ENCODE results near the gene WBP2. TPM values are rescaled to one million over a fixed set of nuclear protein-coding genes. Genes with fewer than 3 reads are reported as not detected.

The WBP2 gene
- total and polyA plus RNA-seq, 2 of the 13 experiments (the other 11 are each of a cell fraction or from before 2014, with no cell fraction given): 29.2 to 29.5 TPM

DNA sequence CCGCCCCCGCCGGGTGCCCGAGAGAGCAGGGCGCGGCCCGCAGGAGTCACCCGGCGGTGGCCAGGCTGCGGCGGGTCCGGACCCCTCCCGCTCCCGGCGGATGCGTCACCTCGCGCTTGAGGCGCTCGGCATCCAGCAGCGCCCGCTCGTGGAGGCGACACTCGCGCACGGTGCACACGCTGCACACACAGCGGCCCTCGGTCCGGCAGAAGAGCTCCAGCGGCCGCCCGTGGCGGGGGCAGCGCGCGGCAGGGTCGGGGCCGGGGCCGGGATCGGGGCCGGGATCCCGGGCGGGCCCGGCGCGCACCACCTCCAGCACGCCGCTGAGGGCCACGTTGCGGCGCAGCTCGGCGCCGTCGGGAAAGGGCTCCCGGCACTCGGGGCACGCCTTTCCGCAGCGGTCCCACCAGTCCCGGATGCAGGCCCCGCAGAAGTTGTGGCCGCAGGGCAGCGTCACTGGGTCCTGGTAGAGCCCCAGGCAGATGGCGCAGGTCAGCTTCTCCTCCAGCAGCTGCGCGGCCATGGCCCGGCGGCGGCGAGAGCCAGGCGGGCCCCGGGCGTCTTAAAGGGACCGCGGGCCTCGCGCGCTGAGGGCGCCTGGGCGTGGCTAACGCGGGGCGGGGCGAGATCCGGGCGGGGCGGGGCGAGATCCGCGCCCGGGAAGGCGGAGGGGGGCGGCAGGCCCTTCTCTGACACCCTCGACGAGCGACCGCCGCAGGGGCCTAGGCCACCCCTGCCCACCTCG lies 41.5 kb upstream of the WBP2 start, which contains the start of gene TRIM65:
TSS of gene TRIM65 (minus strand) at position 537 of the 745 bp plus-strand sequence. CDS start at position 523, 14 bp downstream.
- WGBS (ENCODE audit: low lambda C conversion rate): 8% methylated on average over 35 of the region's 102 CpGs
- no peaks in the 10 kb centered on the region for H3K27me3 ChIP-seq (ENCODE audit: control insufficient read depth in 1 of 2, insufficient read depth in 2 of 2, low read length in 2 of 2)
- H3K36me3 ChIP-seq (replicated peaks in 1 of 2; ENCODE audit: control insufficient read depth in 1 of 2, insufficient read depth in 2 of 2, low read length in 2 of 2): peaks cover 22 to 39% of the 10 kb centered on the region in 2 experiments
- BruUV-seq (replicated peaks): no TSS peak
- peak; percentile 18 for ATAC-seq
- POLR2A ChIA-PET: interaction anchor here (0.5 to 12.9 kb wide), 21 partner anchors 9 to 368 kb away, joined by 3 to 423 read pairs (median 4); partner anchors contain the start of genes ACOX1, MRPL38, TRIM47 and UBALD2
- peak within 1 kb of the TSS; percentile 91 for H3K4me2 ChIP-seq (ENCODE audit: low read depth, low read length)
- H4K20me1 ChIP-seq (ENCODE audit: insufficient read depth, low read length): no peaks in the 10 kb centered on the region
- H3K4me3 ChIP-seq (replicated peaks in 1 of 3; ENCODE audit: insufficient read depth in 1 of 3, low read depth in 2 of 3, low read length in 3 of 3): peak within 1 kb of the TSS; percentile 68 to 83 (median 75)
- H2AFZ ChIP-seq (ENCODE audit: low read length): no peak within 1 kb of the TSS
- CTCF ChIA-PET (ENCODE audit: low intra/inter-chr PET ratio, low total read pairs): interaction anchor here (0.8 to 1.0 kb wide), 2 partner anchors 20 to 109 kb away, joined by 3 read pairs; no protein-coding TSS in a partner anchor
- H3K9me3 ChIP-seq (ENCODE audit: low read length): no peaks in the 10 kb centered on the region
- FAIRE-seq: no peak
- intact Hi-C loops (cut with micrococcal nuclease; ENCODE audit: unreplicated experiment): no loop called here
- H3K4me1 ChIP-seq (ENCODE audit: insufficient read depth, low read length): peaks cover 46% of the 10 kb centered on the region
- peak; percentile 56 for DNase-seq (ENCODE audit: low spot score)
- in situ Hi-C loops (cut with HindIII; ENCODE audit: extremely low pct_ligation_motif_present, low pct_unique_long_range_greater_than_20kb): no loop called here
- H3K79me2 ChIP-seq (ENCODE audit: insufficient read depth, low read length): peaks cover 10% of the 10 kb centered on the region
- peak within 1 kb of the TSS; percentile 79 for H3K27ac ChIP-seq (ENCODE audit: extremely low read length, insufficient read depth, low read length)
- peak within 1 kb of the TSS; percentile 84 for H3K9ac ChIP-seq (ENCODE audit: insufficient read depth, low read depth, low read length)
- TF ChIP-seq ZFAT (CRISPR knock-in tag; conservative IDR thresholded peaks at IDR 0.05) (no peak), SIN3B (IDR thresholded peaks at IDR 0.05; ENCODE audit: low read length) (0 out of 2 replicates have a peak, but pooled peaks have one; percentile 36), ZNF446 (CRISPR knock-in tag; IDR thresholded peaks at IDR 0.05) (peak; percentile 92), HCFC1 (IDR thresholded peaks at IDR 0.05; ENCODE audit: low read depth, low read length) (no peak), REXO4 (CRISPR knock-in tag; IDR thresholded peaks at IDR 0.05; ENCODE audit: borderline replicate concordance) (no peak), ZNF337 (CRISPR knock-in tag; IDR thresholded peaks at IDR 0.05; ENCODE audit: borderline replicate concordance, low read depth) (no peak; the same call in 1 of the 2 replicates), ZNF614 (CRISPR knock-in tag; IDR thresholded peaks at IDR 0.05; ENCODE audit: borderline replicate concordance) (no peak; the same call in 1 of the 2 replicates), KDM6A (CRISPR knock-in tag; IDR thresholded peaks at IDR 0.05; ENCODE audit: low read depth) (no peak), HOXA9 (CRISPR knock-in tag; IDR thresholded peaks at IDR 0.05; ENCODE audit: borderline replicate concordance) (peak; percentile 84; the same call in 1 of the 2 replicates), ZNF883 (CRISPR knock-in tag; IDR thresholded peaks at IDR 0.05; ENCODE audit: not compliant biosample characterization) (peak; percentile 77), SP4 (CRISPR knock-in tag; IDR thresholded peaks at IDR 0.05) (peak; percentile 81), MED8 (CRISPR knock-in tag; IDR thresholded peaks at IDR 0.05; ENCODE audit: insufficient replicate concordance) (no peak), ZFP37 (CRISPR knock-in tag; IDR thresholded peaks at IDR 0.05; ENCODE audit: borderline replicate concordance) (no peak; the same call in 1 of the 2 replicates), ADNP (CRISPR knock-in tag; IDR thresholded peaks at IDR 0.05) (0 out of 2 replicates have a peak, but pooled peaks have one; percentile 23), IRX3 (CRISPR knock-in tag; IDR thresholded peaks at IDR 0.05; ENCODE audit: borderline replicate concordance, low read depth) (peak; percentile 84; the same call in 1 of the 2 replicates), SRY (CRISPR knock-in tag; IDR thresholded peaks at IDR 0.05) (peak; percentile 91; the same call in 1 of the 2 replicates), EHMT2 (IDR thresholded peaks at IDR 0.05; ENCODE audit: borderline replicate concordance, low read depth, low read length) (no peak)
- TF ChIP-seq, protein P1, sequence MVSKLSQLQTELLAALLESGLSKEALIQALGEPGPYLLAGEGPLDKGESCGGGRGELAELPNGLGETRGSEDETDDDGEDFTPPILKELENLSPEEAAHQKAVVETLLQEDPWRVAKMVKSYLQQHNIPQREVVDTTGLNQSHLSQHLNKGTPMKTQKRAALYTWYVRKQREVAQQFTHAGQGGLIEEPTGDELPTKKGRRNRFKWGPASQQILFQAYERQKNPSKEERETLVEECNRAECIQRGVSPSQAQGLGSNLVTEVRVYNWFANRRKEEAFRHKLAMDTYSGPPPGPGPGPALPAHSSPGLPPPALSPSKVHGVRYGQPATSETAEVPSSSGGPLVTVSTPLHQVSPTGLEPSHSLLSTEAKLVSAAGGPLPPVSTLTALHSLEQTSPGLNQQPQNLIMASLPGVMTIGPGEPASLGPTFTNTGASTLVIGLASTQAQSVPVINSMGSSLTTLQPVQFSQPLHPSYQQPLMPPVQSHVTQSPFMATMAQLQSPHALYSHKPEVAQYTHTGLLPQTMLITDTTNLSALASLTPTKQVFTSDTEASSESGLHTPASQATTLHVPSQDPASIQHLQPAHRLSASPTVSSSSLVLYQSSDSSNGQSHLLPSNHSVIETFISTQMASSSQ (IDR thresholded peaks at IDR 0.05; ENCODE audit: low read depth): no peak
- TF ChIP-seq, protein P1 (CRISPR knock-in tag; IDR thresholded peaks at IDR 0.05; ENCODE audit: borderline replicate concordance): peak; percentile 62

All from HepG2 (cell line).